A549 (cell line): ENCODE measurements around the gene ABCA13. TPM values are rescaled to one million over a fixed set of nuclear protein-coding genes. Genes with fewer than 3 reads are reported as not detected.
A peak's percentile ranks its signal among the peaks of the same experiment; 100 is the strongest.

Source experiments
- ATAC-seq, 2 experiments: fragments of 200-7000 bp in 1 of 2; fragments of >200 bp in 1 of 2; cut with Nextera tagmentation in 1 of 2; cut with Tn5 transposase in 1 of 2; 3 replicates each; pipeline versions ENCODE4 v1.8.0 to v1.9.1; 2018 to 2020; ENCODE audit warnings: mild to moderate bottlenecking in 1 of 2, moderate library complexity in 1 of 2
- CTCF ChIA-PET: fragments of 300-600 bp; sonication (Branson Sonifier 250); formaldehyde crosslinking; extraction: SDS; loops from one replicate; lab custom pipeline; 2021; ENCODE audit warnings: antibody characterized with exemption, inconsistent platforms; lab: Yijun Ruan, JAX
- POLR2A ChIA-PET: fragments of 350-600 bp; formaldehyde crosslinking; extraction: SDS; loops from one replicate; lab custom pipeline; 2021; ENCODE audit warnings: antibody characterized with exemption, inconsistent platforms; lab: Yijun Ruan, JAX
- DNase-seq, 2 experiments: peaks; one replicate each; pipeline versions ENCODE4 v3.0.0 to v3.0.0-alpha.2; 2011 to 2016; ENCODE audit warnings: low read depth in 1 of 2, low spot score in 1 of 2
- FAIRE-seq: peaks from 2 replicates; lab custom pipeline; 2011; peaks lifted over from hg19 to GRCh38; lab: Jason Lieb, UNC
- H3K27ac ChIP-seq, 2 experiments: fragments of >200 bp; sonication (Bioruptor Twin); formaldehyde crosslinking; 3 replicates each; pipeline ENCODE4 v1.5.1; 2016 to 2017
- H3K4me1 ChIP-seq: fragments of >200 bp; sonication (Bioruptor Twin); formaldehyde crosslinking; 3 replicates; pipeline ENCODE4 v1.6.1; 2016
- H3K4me2 ChIP-seq: fragments of >200 bp; sonication (Bioruptor Twin); formaldehyde crosslinking; 3 replicates; pipeline ENCODE4 v1.6.1; 2016
- H3K4me3 ChIP-seq: fragments of >200 bp; sonication (Bioruptor Twin); formaldehyde crosslinking; 3 replicates; pipeline ENCODE4 v1.5.1; 2016
- H3K9me3 ChIP-seq: fragments of >200 bp; sonication (Bioruptor Twin); formaldehyde crosslinking; 3 replicates; pipeline ENCODE4 v1.6.1; 2016
- CBX8 ChIP-seq: fragments of 200-600 bp; sonication (generic); IDR thresholded peaks from 2 replicates; pipeline ENCODE4 v1.6.1; 2016
- CEBPB ChIP-seq, 2 experiments: fragments of >200 bp in 1 of 2; sonication (Bioruptor Twin) in 1 of 2; formaldehyde crosslinking in 1 of 2; IDR thresholded peaks; 2 replicates each; pipeline ENCODE4 v1.6.1; 2012 to 2016
- CHD2 ChIP-seq: fragments of 150-350 bp; IDR thresholded peaks from 2 replicates; pipeline ENCODE4 v1.6.1; 2014; ENCODE audit warnings: low read length; ENCODE audit not compliant: partially characterized antibody
- CTCF ChIP-seq: fragments of >200 bp; sonication (Bioruptor Twin); formaldehyde crosslinking; IDR thresholded peaks from 3 replicates; pipeline ENCODE4 v1.5.1; 2016
- FOSB ChIP-seq: fragments of 250-450 bp; sonication (Bioruptor Pico); IDR thresholded peaks from 2 replicates; pipeline ENCODE4 v1.5.0; 2020; ENCODE audit warnings: mild to moderate bottlenecking, moderate library complexity
- FOSL2 ChIP-seq, 2 experiments: fragments of 450-650 bp in 1 of 2; fragments of >200 bp in 1 of 2; sonication (Bioruptor Twin) in 1 of 2; formaldehyde crosslinking; IDR thresholded peaks; 2 replicates each; pipeline versions ENCODE4 v1.5.0 to v1.6.1; 2016 to 2020; ENCODE audit warnings: mild to moderate bottlenecking in 1 of 2, moderate library complexity in 1 of 2
- GATA3 ChIP-seq: IDR thresholded peaks from 2 replicates; pipeline ENCODE4 v1.6.1; 2012; ENCODE audit warnings: borderline replicate concordance
- HDAC2 ChIP-seq: fragments of 200-600 bp; sonication (generic); IDR thresholded peaks from 2 replicates; pipeline ENCODE4 v1.6.1; 2016
- HMGXB4 ChIP-seq: fragments of 250-450 bp; sonication (Bioruptor Pico); IDR thresholded peaks from 2 replicates; pipeline ENCODE4 v1.5.0; 2021; ENCODE audit warnings: mild to moderate bottlenecking, moderate library complexity, borderline replicate concordance
- HOXB13 ChIP-seq: fragments of 250-450 bp; sonication (Bioruptor Pico); IDR thresholded peaks from 2 replicates; pipeline ENCODE4 v1.5.0; 2020; ENCODE audit warnings: low read depth, mild to moderate bottlenecking, moderate library complexity
- MAFK ChIP-seq: fragments of 450-650 bp; IDR thresholded peaks from 2 replicates; pipeline ENCODE4 v1.6.1; 2014; ENCODE audit not compliant: partially characterized antibody
- MAZ ChIP-seq: fragments of 150-350 bp; IDR thresholded peaks from 2 replicates; pipeline ENCODE4 v1.6.1; 2014; ENCODE audit warnings: antibody characterized with exemption, low read depth, low read length, borderline replicate concordance
- NPAS2 ChIP-seq: fragments of 250-450 bp; sonication (Bioruptor Pico); IDR thresholded peaks from 2 replicates; pipeline ENCODE4 v1.8.0; 2022; ENCODE audit warnings: mild to moderate bottlenecking, moderate library complexity, borderline replicate concordance
- POLR2AphosphoS2 ChIP-seq: conservative IDR thresholded peaks from 2 replicates; pipeline ENCODE4 v1.6.1; 2012; ENCODE audit warnings: low read length, improper control_type of control experiment, inconsistent platforms
- RAD21 ChIP-seq, 2 experiments: fragments of >200 bp in 1 of 2; sonication (Bioruptor Twin) in 1 of 2; formaldehyde crosslinking in 1 of 2; IDR thresholded peaks in 1 of 2; conservative IDR thresholded peaks in 1 of 2; 2 replicates in 1 of 2; 3 replicates in 1 of 2; pipeline ENCODE4 v1.6.1; 2012 to 2018; ENCODE audit warnings: inconsistent platforms in 1 of 2
- RARB ChIP-seq: fragments of 250-450 bp; sonication (Bioruptor Pico); IDR thresholded peaks from 2 replicates; pipeline ENCODE4 v1.8.0; 2021; ENCODE audit warnings: mild to moderate bottlenecking, moderate library complexity
- RFX5 ChIP-seq: fragments of 450-650 bp; IDR thresholded peaks from 2 replicates; pipeline ENCODE4 v1.7.1; 2014; ENCODE audit warnings: antibody characterized with exemption, mild to moderate bottlenecking, moderate library complexity
- TFCP2L1 ChIP-seq: fragments of 250-450 bp; sonication (Bioruptor Pico); IDR thresholded peaks from 2 replicates; pipeline ENCODE4 v1.5.0; 2021; ENCODE audit warnings: mild to moderate bottlenecking
- USF2 ChIP-seq: fragments of 450-650 bp; IDR thresholded peaks from 2 replicates; pipeline ENCODE4 v1.6.1; 2014; ENCODE audit warnings: antibody characterized with exemption
- ZC3H11A ChIP-seq: fragments of 450-650 bp; IDR thresholded peaks from 2 replicates; pipeline ENCODE4 v1.6.1; 2014; ENCODE audit warnings: antibody characterized with exemption, mild to moderate bottlenecking
- ZFP36 ChIP-seq: fragments of 450-650 bp; IDR thresholded peaks from 2 replicates; pipeline ENCODE4 v1.6.1; 2014; ENCODE audit warnings: borderline replicate concordance; ENCODE audit not compliant: partially characterized antibody
- WGBS: methylation state at CpG from one replicate; pipeline ENCODE4 v1.1.6; 2017; ENCODE audit errors: missing lambda C conversion rate; 5-methylcytosine and 5-hydroxymethylcytosine counted together
- polyA plus RNA-seq, 4 experiments: library from polyadenylated mRNA; depleted of rRNA in 3 of 4; stranded (reverse); fragments of >200 nt; fragmentation: RNase III in 1 of 4; extraction: RNeasy Plus Mini Kit Qiagen cat#74134 plus additional on column Dnase treatment in 1 of 4; gene quantifications; 2 replicates in 3 of 4; 3 replicates in 1 of 4; pipeline ENCODE4 v1.2.3, GENCODE V29; 2011 to 2017

ABCA13 gene
- polyA plus RNA-seq, 2 of the 4 experiments (the other 2 are of a cell fraction): 0.01 TPM; not detected in 1

GRCh38 chr7:48426966-48427555, 255.8 kb downstream of the ABCA13 start:
- ATAC-seq: peak; percentile 49 to 54; a peak in 5 of 6 replicates
- Histone ChIP-seq H3K9me3 (no peaks in the 10 kb centered on the region), H3K27ac (no peak overlapping the region), H3K4me2 (peak overlapping the region; percentile 15; the same call in 1 of the 3 replicates), H3K4me3 (no peak overlapping the region)
- no peak for FAIRE-seq
- 8% methylated on average over 5 of the region's 5 CpGs for WGBS
- TF ChIP-seq HDAC2 (no peak), TFCP2L1 (no peak), CTCF (no peak), GATA3 (peak; percentile 27; the same call in 1 of the 2 replicates), RARB (CRISPR knock-in tag) (no peak), RAD21 (conservative IDR thresholded peaks at IDR 0.05 in 1 of 2, IDR thresholded peaks at IDR 0.05 in 1 of 2) (no peak)
- TF ChIP-seq, all 56 proteins: peak for 1
- H3K4me1 ChIP-seq: peaks cover 3% of the 10 kb centered on the region; the same call in 1 of the 3 replicates
- peak; percentile 6 to 27 for DNase-seq
- POLR2A ChIA-PET: no interaction called here
- CTCF ChIA-PET: no interaction called here

GRCh38 chr7:48427671-48428070, 256.4 kb downstream of the ABCA13 start:
- no peak overlapping the region for H3K4me3 ChIP-seq
- POLR2A ChIA-PET: no interaction called here
- DNase-seq: no peak
- no peak for TF ChIP-seq POLR2AphosphoS2
- TF ChIP-seq ZFP36: no peak
- no peak for TF ChIP-seq CHD2
- no peak for TF ChIP-seq FOSB (CRISPR knock-in tag)
- TF ChIP-seq USF2: no peak
- TF ChIP-seq CBX8: no peak
- no peak for TF ChIP-seq HMGXB4 (CRISPR knock-in tag)
- no peak for TF ChIP-seq FOSL2 (IDR thresholded peaks at IDR 0.05)
- no peak for TF ChIP-seq FOSL2 (CRISPR knock-in tag; IDR thresholded peaks at IDR 0.05)
- no peak for TF ChIP-seq ZC3H11A
- TF ChIP-seq MAZ: no peak
- TF ChIP-seq CEBPB (IDR thresholded peaks at IDR 0.05): no peak
- TF ChIP-seq RFX5: no peak
- no peak for TF ChIP-seq NPAS2
- TF ChIP-seq HOXB13 (CRISPR knock-in tag): no peak
- no peak for TF ChIP-seq MAFK
- TF ChIP-seq, all 56 proteins: peak for 0
- no peaks in the 10 kb centered on the region for H3K9me3 ChIP-seq
- H3K4me2 ChIP-seq: no peak overlapping the region; the same call in 2 of the 3 replicates
- FAIRE-seq (no peak), ATAC-seq (no peak)
- H3K4me1 ChIP-seq: peaks cover 3% of the 10 kb centered on the region; the same call in 1 of the 3 replicates
- CTCF ChIA-PET: no interaction called here
- 46% methylated on average over 5 of the region's 5 CpGs for WGBS
- H3K27ac ChIP-seq: no peak overlapping the region
